Measurements from ENCODE around the gene LRRC14B.

The LRRC14B gene

GRCh38 chr5:191036-191948, at the start of gene LRRC14B:
TSS of gene LRRC14B (plus strand) at chr5:191495. CDS start at chr5:191539, 44 bp downstream.
- in situ Hi-C loops (cut with HindIII; ENCODE audit: low sequenced_read_pairs), result no loop called here

DNA sequence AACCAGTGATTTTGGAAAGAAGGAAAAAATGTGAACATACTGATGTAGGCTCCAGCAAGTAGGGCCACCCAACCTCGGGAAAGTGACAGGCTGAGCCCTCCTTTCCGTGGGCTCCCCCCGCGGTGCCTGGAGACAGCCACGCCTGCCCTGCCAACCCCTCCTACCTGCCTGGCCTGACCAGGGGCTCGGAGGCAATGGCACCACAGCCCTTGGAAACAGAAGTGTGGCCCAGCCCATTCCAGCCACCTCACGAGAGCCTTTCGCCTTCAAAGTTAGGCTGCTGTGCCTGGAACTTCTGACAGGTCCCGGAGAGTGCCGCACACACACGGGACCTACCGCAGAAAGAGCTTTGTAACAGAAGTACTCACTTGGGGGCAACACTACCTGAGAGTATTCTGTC, 49.5 kb upstream of the LRRC14B start:
- in situ Hi-C loops (cut with HindIII; ENCODE audit: low sequenced_read_pairs), result no loop called here

GRCh38 chr5:142246-142810, 49.0 kb upstream of the LRRC14B start:
- in situ Hi-C loops (cut with HindIII; ENCODE audit: low sequenced_read_pairs), result no loop called here

GRCh38 chr5:143041-143440, 48.3 kb upstream of the LRRC14B start:
- in situ Hi-C loops (cut with HindIII; ENCODE audit: low sequenced_read_pairs), result no loop called here

GRCh38 chr5:144941-145340, 46.4 kb upstream of the LRRC14B start:
- in situ Hi-C loops (cut with HindIII; ENCODE audit: low sequenced_read_pairs), result no loop called here

DNA sequence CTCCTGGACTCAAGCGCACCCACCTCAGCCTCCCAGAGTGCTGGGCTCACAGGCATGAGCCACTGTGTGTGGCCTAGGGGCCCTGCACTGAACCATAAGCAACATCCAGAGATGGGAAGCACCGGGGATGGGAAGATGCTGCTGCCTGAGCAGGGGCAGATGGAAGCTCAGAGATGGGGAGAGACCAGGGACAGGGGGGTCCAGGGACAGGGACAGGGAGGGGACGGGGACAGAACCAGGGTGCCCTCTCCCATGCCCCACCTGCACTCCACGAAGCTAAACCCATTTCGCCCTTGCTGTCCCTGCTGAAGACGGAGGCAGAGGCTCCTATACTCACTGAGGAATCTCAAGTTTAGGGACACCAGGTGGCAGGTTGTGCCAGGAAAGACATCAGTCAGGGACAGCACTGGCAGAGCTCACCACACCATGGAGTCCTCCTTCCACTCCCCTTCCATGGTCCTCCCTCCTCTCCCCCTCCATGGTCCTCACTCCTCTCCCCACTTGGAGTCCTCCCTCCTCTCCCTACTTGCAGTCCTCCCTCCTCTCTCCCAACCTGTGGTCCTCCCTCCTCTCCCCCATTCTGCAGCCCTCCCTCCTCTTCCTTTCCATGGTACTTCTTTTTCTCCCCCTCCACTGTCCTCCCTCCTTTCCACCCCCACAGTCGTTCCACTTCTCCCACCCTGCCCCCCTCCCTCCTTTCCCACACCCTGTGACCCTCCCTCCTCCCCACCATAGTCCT, 45.5 kb upstream of the LRRC14B start:
- in situ Hi-C loops (cut with HindIII; ENCODE audit: low sequenced_read_pairs), result no loop called here

GRCh38 chr5:147751-148150, 43.5 kb upstream of the LRRC14B start:
- in situ Hi-C loops (cut with HindIII; ENCODE audit: low sequenced_read_pairs), result no loop called here

GRCh38 chr5:149745-150485, 41.4 kb upstream of the LRRC14B start:
- in situ Hi-C loops (cut with HindIII; ENCODE audit: low sequenced_read_pairs), result no loop called here

DNA sequence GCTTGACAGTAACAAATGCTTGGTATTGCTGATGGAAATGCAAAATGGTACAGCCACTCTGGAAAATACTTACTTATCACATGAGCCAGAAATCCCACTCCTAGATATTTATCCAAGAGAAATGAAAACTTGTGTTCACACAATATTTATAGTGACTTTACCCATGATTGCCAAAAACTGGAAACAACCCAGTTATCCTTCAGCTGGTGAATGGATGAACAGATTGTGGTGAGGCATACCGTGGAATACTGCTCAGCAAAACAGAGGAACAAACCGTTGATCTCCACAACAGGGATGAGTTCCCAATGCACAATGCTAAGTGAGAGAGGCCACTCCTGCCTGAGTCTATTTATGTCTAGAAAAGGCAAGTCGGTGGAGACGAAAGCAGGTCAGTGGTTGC, 40.5 kb upstream of the LRRC14B start:
- in situ Hi-C loops (cut with HindIII; ENCODE audit: low sequenced_read_pairs), result no loop called here

DNA sequence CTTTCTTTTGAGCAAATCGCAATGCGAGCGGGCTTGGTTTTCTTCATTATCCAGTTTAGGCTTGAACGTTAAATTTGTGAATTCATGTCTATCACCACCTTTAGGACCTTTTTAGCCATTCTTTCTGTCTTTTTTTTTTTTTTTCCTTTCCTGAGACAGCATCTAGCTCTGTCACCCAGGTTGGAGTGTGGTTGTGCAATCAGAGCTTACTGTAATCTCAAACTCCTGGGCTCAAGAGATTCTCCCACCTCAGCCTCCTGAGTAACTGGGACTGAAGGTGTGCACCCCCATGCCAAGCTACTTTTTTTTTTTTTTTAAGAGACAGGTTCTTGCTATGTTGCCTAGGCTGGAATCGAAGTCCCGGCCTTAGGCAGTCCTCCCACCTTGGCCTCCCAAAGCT, 39.2 kb upstream of the LRRC14B start:
- in situ Hi-C loops (cut with HindIII; ENCODE audit: low sequenced_read_pairs), result no loop called here

GRCh38 chr5:153256-153655, 38.0 kb upstream of the LRRC14B start:
- in situ Hi-C loops (cut with HindIII; ENCODE audit: low sequenced_read_pairs), result no loop called here

DNA sequence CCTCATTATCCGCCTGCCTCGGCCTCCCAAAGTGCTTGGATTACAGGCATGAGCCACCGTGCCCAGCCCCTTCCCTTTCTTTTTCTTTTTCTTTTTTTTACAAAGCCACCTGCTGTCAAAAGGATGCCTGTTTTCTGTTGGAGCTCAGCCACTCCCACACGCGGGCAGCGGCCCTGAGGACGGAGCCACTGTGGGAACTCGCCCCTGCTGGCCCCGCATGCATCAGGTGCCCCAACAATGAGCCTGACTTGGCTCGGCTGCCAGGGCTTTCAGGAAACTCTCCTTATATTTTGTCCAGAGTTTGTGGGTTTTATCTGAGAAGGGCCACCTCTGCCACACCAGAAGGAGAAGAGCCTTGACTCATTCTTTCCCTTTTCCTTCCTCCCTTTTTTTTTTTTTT, 37.1 kb upstream of the LRRC14B start:
- in situ Hi-C loops (cut with HindIII; ENCODE audit: low sequenced_read_pairs), result no loop called here

DNA sequence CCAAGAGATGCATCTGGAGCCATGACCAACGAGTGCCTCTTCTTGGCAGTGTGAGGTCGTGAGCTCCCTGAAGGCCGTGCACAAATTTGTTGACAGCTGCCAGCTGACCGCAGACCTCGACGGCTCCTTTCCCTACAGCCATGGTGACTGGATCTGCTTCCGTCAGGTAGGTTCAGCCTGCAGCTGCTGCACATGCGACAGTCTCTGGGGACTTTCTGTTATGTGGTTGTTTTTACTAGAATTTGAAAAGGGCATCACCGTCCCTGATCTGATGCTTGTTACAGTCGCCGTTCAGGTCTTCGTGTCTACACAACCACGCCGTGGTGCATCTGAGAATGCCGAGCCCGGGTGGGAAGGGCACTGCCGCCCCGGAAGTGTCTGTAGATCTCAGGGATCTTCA, 36.5 kb upstream of the LRRC14B start:
- in situ Hi-C loops (cut with HindIII; ENCODE audit: low sequenced_read_pairs), result no loop called here

DNA sequence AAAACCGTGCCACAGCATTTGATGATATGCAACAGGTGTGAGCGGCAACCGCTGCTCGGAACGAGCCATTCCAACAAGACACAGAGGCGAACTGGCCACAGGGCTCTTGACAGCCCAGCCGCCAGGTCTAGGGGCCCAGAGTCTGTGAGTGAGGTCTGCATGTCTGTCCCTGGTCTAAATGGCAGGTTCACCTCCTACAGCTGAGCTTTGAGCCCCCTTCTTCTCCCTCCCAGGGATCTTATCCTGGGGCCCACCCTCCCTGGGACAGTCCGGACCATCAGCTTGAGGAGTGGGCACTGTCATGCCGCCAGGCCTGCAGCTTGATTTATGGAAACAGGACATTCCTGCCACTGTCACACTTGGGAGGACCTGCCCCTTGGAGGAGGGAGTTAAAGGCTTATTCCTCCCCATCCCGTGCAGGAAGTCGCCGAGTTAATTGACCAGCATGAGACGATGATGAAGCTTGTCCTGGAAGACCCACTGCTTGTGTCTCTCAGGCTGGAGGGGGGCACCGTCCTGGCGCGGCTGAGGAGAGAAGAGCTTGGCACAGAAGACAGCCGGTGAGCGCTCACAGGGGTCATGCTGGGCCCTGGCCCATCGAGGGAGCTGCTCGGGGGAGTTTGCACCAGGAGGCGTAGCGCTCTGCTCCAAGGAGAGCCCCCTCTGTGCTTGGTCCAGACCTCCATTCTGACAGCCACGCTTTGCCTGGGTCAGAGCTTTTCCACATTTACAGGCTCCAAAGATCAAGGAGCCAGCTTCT, 35.5 kb upstream of the LRRC14B start:
- in situ Hi-C loops (cut with HindIII; ENCODE audit: low sequenced_read_pairs), result no loop called here

GRCh38 chr5:156411-157072, 34.8 kb upstream of the LRRC14B start:
- in situ Hi-C loops (cut with HindIII; ENCODE audit: low sequenced_read_pairs), result no loop called here

GRCh38 chr5:157126-157715, 34.1 kb upstream of the LRRC14B start:
- in situ Hi-C loops (cut with HindIII; ENCODE audit: low sequenced_read_pairs), result no loop called here

GRCh38 chr5:157801-158200, 33.5 kb upstream of the LRRC14B start:
- in situ Hi-C loops (cut with HindIII; ENCODE audit: low sequenced_read_pairs), result no loop called here

DNA sequence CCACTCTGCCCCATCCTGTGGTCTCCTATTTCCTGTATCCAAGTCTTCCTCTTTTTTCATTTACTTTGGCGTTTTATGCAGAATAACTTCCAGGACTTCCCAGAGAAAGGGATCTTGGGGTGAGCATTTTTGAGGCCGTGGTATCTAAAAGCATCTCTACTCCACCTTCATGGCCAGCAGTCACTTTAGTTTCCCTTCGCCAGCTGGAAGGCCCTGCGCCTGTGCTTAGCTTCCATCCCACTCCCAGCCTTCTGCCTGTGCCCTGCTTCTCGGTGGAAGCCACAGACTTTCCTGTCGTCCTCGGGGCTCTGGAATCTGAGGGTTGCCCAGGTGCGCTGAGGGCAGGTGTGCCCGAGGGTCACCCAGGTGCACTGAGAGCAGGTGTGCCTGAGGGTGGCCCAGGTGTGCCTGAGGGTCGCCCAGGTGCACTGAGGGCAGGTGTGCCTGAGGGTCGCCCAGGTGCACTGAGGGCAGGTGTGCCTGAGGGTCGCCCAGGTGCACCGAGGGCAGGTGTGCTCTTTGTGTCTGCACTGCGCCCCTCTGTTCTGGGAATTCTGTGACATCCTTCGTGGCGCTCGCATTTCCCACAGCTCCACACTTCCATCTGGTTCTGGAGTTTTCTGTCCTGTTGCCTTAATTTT, 32.4 kb upstream of the LRRC14B start:
- in situ Hi-C loops (cut with HindIII; ENCODE audit: low sequenced_read_pairs), result no loop called here
